ENCODE data around the gene ARRDC2. TPM values are rescaled to one million over a fixed set of nuclear protein-coding genes. Genes with fewer than 3 reads are reported as not detected.

The ARRDC2 gene
- total RNA-seq, 4 donors from 2014 or later, result 127 to 180 (median 177) TPM

- Histone ChIP-seq H3K9me3 (peaks cover 0 to 8% (median 0%) of the 10 kb centered on the region in 4 donors), H3K27ac (no peak overlapping the region), H3K4me3 (no peak overlapping the region), H3K27me3 (no peaks in the 10 kb centered on the region), H3K4me1 (peaks cover 0 to 18% (median 8%) of the 10 kb centered on the region in 4 donors), H3K36me3 (no peaks in the 10 kb centered on the region)
- 89 to 90% methylated on average over 3 of the region's 3 CpGs for WGBS, 2 donors
- DNase-seq (ENCODE audit: low spot score in 2 of 2), result no peak
- no peak for TF ChIP-seq POLR2A (IDR thresholded peaks at IDR 0.05)
- TF ChIP-seq, protein P1, sequence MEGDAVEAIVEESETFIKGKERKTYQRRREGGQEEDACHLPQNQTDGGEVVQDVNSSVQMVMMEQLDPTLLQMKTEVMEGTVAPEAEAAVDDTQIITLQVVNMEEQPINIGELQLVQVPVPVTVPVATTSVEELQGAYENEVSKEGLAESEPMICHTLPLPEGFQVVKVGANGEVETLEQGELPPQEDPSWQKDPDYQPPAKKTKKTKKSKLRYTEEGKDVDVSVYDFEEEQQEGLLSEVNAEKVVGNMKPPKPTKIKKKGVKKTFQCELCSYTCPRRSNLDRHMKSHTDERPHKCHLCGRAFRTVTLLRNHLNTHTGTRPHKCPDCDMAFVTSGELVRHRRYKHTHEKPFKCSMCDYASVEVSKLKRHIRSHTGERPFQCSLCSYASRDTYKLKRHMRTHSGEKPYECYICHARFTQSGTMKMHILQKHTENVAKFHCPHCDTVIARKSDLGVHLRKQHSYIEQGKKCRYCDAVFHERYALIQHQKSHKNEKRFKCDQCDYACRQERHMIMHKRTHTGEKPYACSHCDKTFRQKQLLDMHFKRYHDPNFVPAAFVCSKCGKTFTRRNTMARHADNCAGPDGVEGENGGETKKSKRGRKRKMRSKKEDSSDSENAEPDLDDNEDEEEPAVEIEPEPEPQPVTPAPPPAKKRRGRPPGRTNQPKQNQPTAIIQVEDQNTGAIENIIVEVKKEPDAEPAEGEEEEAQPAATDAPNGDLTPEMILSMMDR (IDR thresholded peaks at IDR 0.05), result no peak
- TF ChIP-seq EP300 (IDR thresholded peaks at IDR 0.05), result no peak
Measured at GRCh38 chr19:18043676-18044075, 35.7 kb downstream of the ARRDC2 start.

DNA sequence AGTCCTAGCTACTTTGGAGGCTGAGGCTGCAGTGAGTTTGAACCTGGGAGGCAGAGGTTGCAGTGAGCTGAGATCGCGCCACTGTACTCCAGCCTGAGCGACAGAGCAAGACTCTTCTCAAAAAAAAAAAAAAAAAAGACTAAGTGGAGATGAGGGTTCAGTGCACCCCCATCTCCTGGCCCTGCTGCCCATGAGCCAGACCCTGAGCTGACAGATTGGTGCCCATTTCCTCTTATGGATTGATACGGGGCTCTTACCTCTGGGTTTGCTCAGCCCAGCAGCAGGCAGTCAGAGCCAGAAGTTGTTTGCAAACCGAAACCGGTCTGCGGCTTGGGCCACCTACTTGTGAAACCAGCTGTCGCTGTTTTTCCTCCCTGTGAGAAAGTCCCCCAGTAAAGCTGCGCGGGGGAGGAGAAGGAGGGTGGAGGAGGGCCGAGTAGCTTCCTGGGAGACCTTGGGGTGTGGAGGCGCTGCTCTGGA is 36.9 kb downstream of the ARRDC2 start:
- H3K4me1 ChIP-seq, result peaks cover 0 to 27% (median 8%) of the 10 kb centered on the region in 4 donors
- H3K9me3 ChIP-seq, result peaks cover 0 to 8% (median 0%) of the 10 kb centered on the region in 4 donors
- no peaks in the 10 kb centered on the region for H3K36me3 ChIP-seq
- 12 to 17% methylated on average over 12 of the region's 12 CpGs for WGBS, 2 donors
- TF ChIP-seq POLR2A (IDR thresholded peaks at IDR 0.05) (no peak), EP300 (IDR thresholded peaks at IDR 0.05) (peak in 1 of 2 donors; percentile 74)
- DNase-seq (ENCODE audit: low spot score in 2 of 2), result peak; percentile 40 to 58
- H3K27ac ChIP-seq, result peak overlapping the region; percentile 21 to 72 (median 66)
- peaks cover 0 to under 1% of the 10 kb centered on the region in 2 donors for H3K27me3 ChIP-seq
- peak overlapping the region; percentile 6 to 43 (median 42) for H3K4me3 ChIP-seq

DNA sequence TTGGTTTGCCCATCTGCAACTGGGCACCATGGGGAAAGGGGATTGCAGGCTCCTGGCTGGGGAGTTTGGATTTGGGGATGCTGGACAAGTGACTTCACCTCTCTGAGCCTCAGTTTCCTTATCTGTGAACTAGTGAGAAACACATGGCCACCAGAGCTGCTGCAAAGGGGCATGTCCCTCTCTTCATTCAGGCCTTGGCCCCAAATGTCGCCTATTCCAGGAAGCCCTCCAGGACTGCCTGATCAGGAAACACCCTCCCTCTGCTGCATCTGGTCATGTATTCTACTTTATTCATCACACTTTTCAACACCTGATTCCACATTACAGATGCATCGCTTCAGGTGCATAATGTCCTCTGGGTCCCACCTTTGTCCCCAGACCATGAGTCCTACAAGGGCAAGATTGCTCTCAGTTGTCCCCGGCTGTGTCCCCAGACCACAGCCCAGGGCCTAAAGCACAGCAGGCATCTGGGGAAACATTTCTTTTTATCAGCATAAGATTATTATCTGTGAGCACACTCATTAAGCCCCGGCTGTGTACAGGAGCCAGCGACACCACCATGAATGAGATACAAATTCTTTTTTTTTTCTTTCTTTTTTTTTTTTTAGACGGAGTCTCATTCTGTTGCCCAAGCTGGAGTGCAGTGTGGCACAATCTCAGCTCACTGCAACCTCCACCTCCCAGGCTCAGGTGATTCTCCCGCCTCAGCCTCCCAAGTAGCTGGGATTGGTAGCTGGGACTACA is 37.5 kb downstream of the ARRDC2 start:
- peaks cover 0 to 29% (median 8%) of the 10 kb centered on the region in 4 donors for H3K4me1 ChIP-seq
- DNase-seq (ENCODE audit: low spot score in 2 of 2), result no peak
- H3K9me3 ChIP-seq, result peaks cover 0 to 7% (median 0%) of the 10 kb centered on the region in 4 donors
- TF ChIP-seq EP300 (IDR thresholded peaks at IDR 0.05) (no peak), POLR2A (IDR thresholded peaks at IDR 0.05) (no peak)
- TF ChIP-seq, protein P1 (IDR thresholded peaks at IDR 0.05), result no peak
- peaks cover 0 to 6% of the 10 kb centered on the region in 2 donors for H3K27me3 ChIP-seq
- WGBS, 2 donors, result 76 to 90% methylated on average over 7 of the region's 7 CpGs
- peak overlapping the region; percentile 21 to 72 (median 66) for H3K27ac ChIP-seq
- peak overlapping the region; percentile 6 to 43 (median 42) for H3K4me3 ChIP-seq
- H3K36me3 ChIP-seq, result no peaks in the 10 kb centered on the region

GRCh38 chr19:18046059-18046718 is 38.2 kb downstream of the ARRDC2 start:
- Histone ChIP-seq H3K36me3 (no peaks in the 10 kb centered on the region), H3K27ac (peak overlapping the region in 2 of 4 donors; percentile 27 to 60), H3K4me1 (peaks cover 0 to 34% (median 8%) of the 10 kb centered on the region in 4 donors), H3K9me3 (peaks cover 0 to under 1% (median 0%) of the 10 kb centered on the region in 4 donors), H3K27me3 (peaks cover 0 to 10% of the 10 kb centered on the region in 2 donors), H3K4me3 (no peak overlapping the region)
- TF ChIP-seq, protein P1 (IDR thresholded peaks at IDR 0.05), result no peak
- TF ChIP-seq POLR2A (IDR thresholded peaks at IDR 0.05) (no peak), EP300 (IDR thresholded peaks at IDR 0.05) (no peak)
- WGBS, 2 donors, result 63 to 64% methylated on average over 14 of the region's 14 CpGs
- DNase-seq (ENCODE audit: low spot score in 2 of 2), result no peak

DNA sequence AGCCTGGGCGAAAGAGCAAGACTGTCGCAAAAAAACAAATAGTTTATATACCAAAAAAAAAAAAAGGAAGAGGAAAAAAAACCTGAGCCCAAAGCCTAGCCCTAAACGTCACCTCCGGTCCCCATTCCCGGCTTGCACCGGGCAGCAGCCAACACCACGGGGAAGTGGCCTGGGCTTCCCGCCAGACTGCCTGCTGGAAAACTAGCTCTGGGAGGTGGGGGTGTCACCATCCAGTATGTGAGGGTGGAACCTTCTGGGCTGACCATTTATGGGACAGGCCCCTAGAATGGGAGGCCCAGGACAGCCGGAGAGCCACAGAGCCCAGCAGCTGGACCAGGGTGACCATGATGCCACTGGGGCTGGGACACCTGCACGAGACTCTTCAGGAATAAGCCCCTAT is 41.4 kb downstream of the ARRDC2 start:
- peak; percentile 55 to 65 for DNase-seq (ENCODE audit: low spot score in 2 of 2)
- Histone ChIP-seq H3K27ac (peak overlapping the region; percentile 7 to 81 (median 57)), H3K4me3 (no peak overlapping the region), H3K27me3 (peaks cover 0 to 16% of the 10 kb centered on the region in 2 donors), H3K4me1 (peaks cover 0 to 40% (median 10%) of the 10 kb centered on the region in 4 donors), H3K36me3 (no peaks in the 10 kb centered on the region), H3K9me3 (no peaks in the 10 kb centered on the region)
- WGBS, 2 donors, result 37 to 44% methylated on average over 10 of the region's 10 CpGs
- TF ChIP-seq EP300 (IDR thresholded peaks at IDR 0.05) (peak; percentile 67 to 69), POLR2A (IDR thresholded peaks at IDR 0.05) (peak in 1 of 2 donors; percentile 21)
- TF ChIP-seq, protein P1 (IDR thresholded peaks at IDR 0.05), result no peak

Data from tibial nerve (tissue), 4 donors.